NCI-H146 treated with DMSO at 0.1 percent for 48 hours (cell line): ENCODE data around the gene RAB13.

Experiments used
- DNase-seq: peaks from one replicate; lab custom pipeline; 2025; ENCODE audit not compliant: unreplicated experiment; lab: John Stamatoyannopoulos, UW

Gene RAB13

DNA sequence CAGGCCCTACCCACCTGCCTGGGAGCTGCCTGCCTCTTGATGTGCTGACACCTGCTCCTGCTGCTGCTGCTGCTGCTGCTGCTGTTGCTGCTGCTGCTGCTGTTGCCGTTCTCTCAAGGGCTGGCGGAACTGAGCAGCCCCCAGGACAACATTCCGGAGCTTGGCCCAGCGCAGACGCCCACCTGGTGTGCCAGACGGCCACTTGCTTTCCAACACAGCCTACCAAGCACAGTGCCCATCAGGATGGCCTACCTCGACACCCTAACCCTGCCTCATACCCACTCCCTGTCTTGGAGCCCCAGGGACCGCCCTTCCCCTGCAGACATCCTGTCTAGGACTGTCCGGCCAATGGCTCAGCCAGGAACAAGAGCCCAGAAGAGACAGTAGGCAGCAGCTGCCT is 51.4 kb downstream of the RAB13 start:
- no peak for DNase-seq

DNA sequence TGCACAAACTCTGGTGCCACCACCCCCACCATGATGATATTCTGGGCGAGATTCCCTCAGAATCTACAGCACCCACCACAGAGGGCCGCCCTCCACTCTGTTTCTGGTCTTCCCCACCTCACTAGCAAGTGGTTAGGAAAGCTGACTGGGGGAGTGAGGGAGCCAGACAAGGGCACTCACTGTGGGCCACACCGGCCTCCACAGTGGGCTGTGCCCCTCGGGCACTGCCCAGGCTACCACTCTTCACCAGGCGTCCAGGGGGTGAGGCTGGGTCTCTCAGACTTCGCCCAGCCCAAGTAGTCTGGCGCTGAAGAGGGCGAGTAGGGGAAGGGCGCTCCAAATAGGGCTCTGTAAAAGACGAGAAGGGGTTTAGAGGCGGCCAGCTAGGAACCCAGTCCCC is 52.2 kb downstream of the RAB13 start:
- DNase-seq, result no peak

- DNase-seq, result no peak
Observed at GRCh38 chr1:153933430-153933829, 52.7 kb downstream of the RAB13 start.

GRCh38 chr1:153932156-153933131 is 53.7 kb downstream of the RAB13 start:
- no peak for DNase-seq
